Mucosa of descending colon (tissue), 3 donors: ENCODE results near the gene ADAMTS19. TPM values are rescaled to one million over a fixed set of nuclear protein-coding genes. Genes with fewer than 3 reads are reported as not detected.

Experiments
- ATAC-seq: fragments of 200-7000 bp; cut with Tn5 transposase; one replicate; pipeline ENCODE4 v1.9.1; 2020; ENCODE audit warnings: mild to moderate bottlenecking, moderate library complexity
- DNase-seq, 3 donors: peaks; one replicate each; pipeline ENCODE4 v3.0.0-alpha.2; 2020
- H3K36me3 ChIP-seq: fragments of 200-600 bp; one replicate; pipeline ENCODE4 v1.8.0; 2021; ENCODE audit warnings: low read depth, mild to moderate bottlenecking
- H3K4me1 ChIP-seq: fragments of 200-600 bp; one replicate; pipeline ENCODE4 v1.8.0; 2021; ENCODE audit warnings: low read depth, mild to moderate bottlenecking
- H3K4me3 ChIP-seq: fragments of 200-600 bp; one replicate; pipeline ENCODE4 v1.8.0; 2021; ENCODE audit warnings: mild to moderate bottlenecking
- H3K9me3 ChIP-seq: fragments of 200-600 bp; one replicate; pipeline ENCODE4 v1.8.0; 2021; ENCODE audit warnings: mild to moderate bottlenecking
- intact Hi-C, 2 donors: fragments of 100-400 bp; cut with DNase I in 1 of 2; cut with micrococcal nuclease in 1 of 2; formaldehyde crosslinking; loops; one replicate each; pipeline versions ENCODE4 v1.11.0 to v1.11.1; 2022; cut with DNase I, micrococcal nuclease
- total RNA-seq, 3 donors: library from RNA; stranded (reverse); fragmentation: NEBNext Ultra II Directional in 2 of 3; extraction: Animal tissue kit (Norgen Biotek cat#: 25700) in 2 of 3; gene quantifications; one replicate each; pipeline versions ENCODE4 v1.2.1 to v1.2.4, GENCODE V29; 2021 to 2023
- TF ChIP-seq, protein P1 (sequence below): fragments of 200-600 bp; IDR thresholded peaks from one replicate; pipeline ENCODE4 v1.8.0; 2022; ENCODE audit warnings: antibody characterized with exemption, mild to moderate bottlenecking
- donor health status: DM: no; HTN: no; CAD: no; lungs with moderate emphysema.
- donor health status: DM: no; HTN: no; CAD: no.
- donor health status: DM: no; HTN: yes; CAD: no.

The ADAMTS19 gene
- total RNA-seq, 3 donors from 2014 or later: 0.12 to 1.6 (median 0.75) TPM

- H3K9me3 ChIP-seq: no peaks in the 10 kb centered on the region
- no peaks in the 10 kb centered on the region for H3K36me3 ChIP-seq
- H3K4me3 ChIP-seq: no peak overlapping the region
- TF ChIP-seq, protein P1, sequence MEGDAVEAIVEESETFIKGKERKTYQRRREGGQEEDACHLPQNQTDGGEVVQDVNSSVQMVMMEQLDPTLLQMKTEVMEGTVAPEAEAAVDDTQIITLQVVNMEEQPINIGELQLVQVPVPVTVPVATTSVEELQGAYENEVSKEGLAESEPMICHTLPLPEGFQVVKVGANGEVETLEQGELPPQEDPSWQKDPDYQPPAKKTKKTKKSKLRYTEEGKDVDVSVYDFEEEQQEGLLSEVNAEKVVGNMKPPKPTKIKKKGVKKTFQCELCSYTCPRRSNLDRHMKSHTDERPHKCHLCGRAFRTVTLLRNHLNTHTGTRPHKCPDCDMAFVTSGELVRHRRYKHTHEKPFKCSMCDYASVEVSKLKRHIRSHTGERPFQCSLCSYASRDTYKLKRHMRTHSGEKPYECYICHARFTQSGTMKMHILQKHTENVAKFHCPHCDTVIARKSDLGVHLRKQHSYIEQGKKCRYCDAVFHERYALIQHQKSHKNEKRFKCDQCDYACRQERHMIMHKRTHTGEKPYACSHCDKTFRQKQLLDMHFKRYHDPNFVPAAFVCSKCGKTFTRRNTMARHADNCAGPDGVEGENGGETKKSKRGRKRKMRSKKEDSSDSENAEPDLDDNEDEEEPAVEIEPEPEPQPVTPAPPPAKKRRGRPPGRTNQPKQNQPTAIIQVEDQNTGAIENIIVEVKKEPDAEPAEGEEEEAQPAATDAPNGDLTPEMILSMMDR: no peak
- ATAC-seq: no peak
- H3K4me1 ChIP-seq: no peaks in the 10 kb centered on the region
- intact Hi-C loops: no loop called here
- no peak for DNase-seq
Observed at GRCh38 chr5:129739773-129740172, 279.7 kb downstream of the ADAMTS19 start.

DNA sequence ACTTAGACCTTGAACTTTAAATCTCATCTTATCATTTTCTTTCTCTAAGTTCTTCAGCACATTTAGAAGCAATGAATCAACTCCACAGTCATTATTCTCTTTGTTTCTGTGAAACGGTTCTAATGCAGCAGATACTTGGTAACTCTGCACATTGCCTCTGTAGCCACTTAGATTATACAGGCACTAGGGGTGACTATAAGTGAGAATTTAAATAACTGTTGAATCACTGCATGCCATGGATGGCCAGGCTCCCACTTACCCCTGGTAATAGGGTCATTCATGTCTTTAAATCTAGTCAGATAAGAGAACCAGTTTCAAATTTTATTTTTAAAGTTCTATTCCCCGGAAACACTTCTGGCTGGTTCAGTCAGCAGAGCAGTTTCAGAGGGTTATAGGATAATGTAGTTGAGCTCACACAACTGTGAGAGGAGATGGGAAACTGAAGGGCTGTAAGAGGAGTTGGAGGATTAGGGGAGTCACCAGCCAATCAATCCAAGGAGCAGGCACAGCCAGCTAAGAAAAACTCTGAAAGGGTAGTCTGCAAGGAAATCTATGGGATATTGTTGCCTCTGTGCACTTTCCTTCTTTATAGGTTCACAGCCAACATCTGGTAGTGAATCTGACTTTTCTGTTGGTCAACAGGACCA lies 283.6 kb downstream of the ADAMTS19 start:
- no peak for DNase-seq
- no peaks in the 10 kb centered on the region for H3K4me1 ChIP-seq
- intact Hi-C loops: no loop called here
- H3K4me3 ChIP-seq: no peak overlapping the region
- H3K36me3 ChIP-seq: no peaks in the 10 kb centered on the region
- TF ChIP-seq, protein P1: no peak
- H3K9me3 ChIP-seq: no peaks in the 10 kb centered on the region
- ATAC-seq: no peak

GRCh38 chr5:129745997-129746396 lies 285.9 kb downstream of the ADAMTS19 start:
- H3K4me1 ChIP-seq: no peaks in the 10 kb centered on the region
- TF ChIP-seq, protein P1: no peak

DNA sequence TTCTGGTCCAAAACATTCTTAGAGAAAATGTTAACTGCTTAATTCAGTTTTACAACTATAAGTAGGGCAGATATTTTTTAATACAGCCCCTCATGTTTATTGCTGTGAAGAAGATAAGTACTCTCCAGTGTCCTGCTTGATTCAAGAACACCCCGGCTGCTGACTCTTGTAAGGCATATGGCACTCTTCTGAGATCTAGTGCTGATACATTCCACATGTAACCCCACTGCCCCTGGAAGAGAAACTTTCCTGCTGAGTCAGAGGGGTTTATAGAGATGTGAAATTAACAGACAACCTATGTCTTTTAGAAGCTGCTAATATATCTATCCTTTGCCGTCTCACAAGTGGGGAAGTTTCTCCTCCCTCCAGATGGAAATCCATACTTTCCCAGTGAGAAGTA lies 286.8 kb downstream of the ADAMTS19 start:
- intact Hi-C loops: no loop called here
- Histone ChIP-seq H3K36me3 (no peaks in the 10 kb centered on the region), H3K4me1 (no peaks in the 10 kb centered on the region), H3K9me3 (no peaks in the 10 kb centered on the region), H3K4me3 (no peak overlapping the region)
- TF ChIP-seq, protein P1: no peak
- DNase-seq (no peak), ATAC-seq (no peak)

More at GRCh38 chr5:129745997-129746396, 285.9 kb downstream of the ADAMTS19 start:
- intact Hi-C loops: no loop called here
- Histone ChIP-seq H3K4me3 (no peak overlapping the region), H3K9me3 (no peaks in the 10 kb centered on the region), H3K36me3 (no peaks in the 10 kb centered on the region)
- no peak for DNase-seq
- ATAC-seq: no peak

DNA sequence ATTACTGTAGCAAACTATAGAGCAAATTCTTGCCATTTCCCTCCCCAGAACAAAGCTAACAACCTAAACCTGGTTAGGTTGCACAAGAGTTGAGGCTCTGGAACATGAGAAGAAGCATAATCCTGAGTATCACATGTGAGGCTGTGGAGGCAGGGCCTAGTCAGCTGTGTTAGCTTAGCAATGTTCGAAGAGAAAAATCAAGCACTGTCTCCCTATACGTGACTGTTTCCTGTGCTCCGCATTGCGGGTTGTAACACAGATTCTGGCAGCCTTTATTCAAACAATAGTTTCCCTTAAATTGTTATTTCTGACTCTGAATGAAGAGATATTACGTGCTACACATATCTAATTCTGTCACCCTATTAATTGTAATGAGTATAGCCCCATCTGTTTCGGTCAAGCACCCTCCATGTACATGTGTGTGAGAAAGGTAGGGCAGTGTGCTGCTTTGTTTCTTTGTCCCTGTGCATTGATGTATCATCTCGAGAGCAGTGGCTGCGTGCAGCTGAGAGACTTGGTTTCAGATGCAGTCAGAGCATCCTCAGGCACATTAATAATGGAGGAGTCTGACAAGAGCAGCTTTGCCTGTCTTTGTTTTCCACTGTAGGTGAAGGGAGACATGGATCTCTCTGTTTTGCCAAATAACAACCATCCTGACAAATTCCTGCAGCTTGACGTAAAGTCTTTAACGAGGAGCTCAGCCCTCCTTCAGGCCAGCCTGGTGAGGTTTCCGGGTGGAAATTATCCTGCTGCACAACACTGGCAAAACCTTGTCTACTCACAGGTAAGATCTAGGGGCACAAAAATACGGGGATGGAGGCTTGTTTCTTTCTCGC lies 287.7 kb downstream of the ADAMTS19 start, which contains the start of gene MINAR2:
TSS of gene MINAR2 (plus strand) at position 523 of the 836 bp plus-strand sequence. CDS start at position 620, 97 bp downstream.
- Histone ChIP-seq H3K36me3 (no peaks in the 10 kb centered on the region), H3K4me1 (no peaks in the 10 kb centered on the region), H3K4me3 (no peak within 1 kb of the TSS), H3K9me3 (no peaks in the 10 kb centered on the region)
- intact Hi-C loops: no loop called here
- no peak for ATAC-seq
- no peak for DNase-seq
- TF ChIP-seq, protein P1: no peak
